Thoracic aorta (tissue), 2 donors: ENCODE measurements around the gene BLTP1. TPM values are rescaled to one million over a fixed set of nuclear protein-coding genes. Genes with fewer than 3 reads are reported as not detected.

Experiments
- ATAC-seq: fragments of 150-250 bp; one replicate; pipeline ENCODE4 v1.8.0; 2017; ENCODE audit warnings: low read depth; ENCODE audit not compliant: insufficient number of reproducible peaks, low FRiP score
- DNase-seq: peaks from one replicate; pipeline ENCODE4 v3.0.0-alpha.2; 2020; ENCODE audit warnings: low spot score
- H3K27ac ChIP-seq, 2 donors: fragments of 200-600 bp; sonication (generic); 1 replicate in 1 of 2; 2 replicates in 1 of 2; pipeline ENCODE4 v1.5.1; 2016; ENCODE audit warnings: mild to moderate bottlenecking in 2 of 2, moderate library complexity in 2 of 2
- H3K27me3 ChIP-seq: fragments of 200-600 bp; sonication (generic); replicated peaks from 2 replicates; pipeline ENCODE4 v1.6.0; 2016; ENCODE audit warnings: mild to moderate bottlenecking; ENCODE audit not compliant: insufficient read depth
- H3K36me3 ChIP-seq: fragments of 200-600 bp; sonication (generic); one replicate; pipeline ENCODE4 v1.5.1; 2016
- H3K4me1 ChIP-seq, 2 donors: fragments of 200-600 bp; sonication (generic); 1 replicate in 1 of 2; 2 replicates in 1 of 2; pipeline versions ENCODE4 v1.5.1 to v1.6.0; 2016; ENCODE audit warnings: low read depth in 2 of 2, mild to moderate bottlenecking in 1 of 2; ENCODE audit not compliant: control insufficient read depth in 1 of 2
- H3K4me3 ChIP-seq: fragments of 200-600 bp; sonication (generic); 2 replicates; pipeline ENCODE4 v1.5.1; 2016; ENCODE audit warnings: mild to moderate bottlenecking
- H3K9me3 ChIP-seq: fragments of 200-600 bp; sonication (generic); 2 replicates; pipeline ENCODE4 v1.5.1; 2016
- CTCF ChIP-seq: fragments of 200-600 bp; sonication (generic); IDR thresholded peaks from one replicate; pipeline ENCODE4 v1.5.1; 2019; ENCODE audit warnings: antibody characterized with exemption
- total RNA-seq, 2 donors: library from RNA; depleted of rRNA; stranded (reverse); fragments of >200 nt; gene quantifications; one replicate each; pipeline versions ENCODE4 v1.1.0 to v1.2.3, GENCODE V29; 2016

Gene BLTP1
- total RNA-seq, 2 donors from 2014 or later, result 105 to 148 TPM

GRCh38 chr4:122150931-122151330 lies 1.2 kb upstream of the BLTP1 start:
- H3K9me3 ChIP-seq, result no peaks in the 10 kb centered on the region
- H3K27ac ChIP-seq, result peak overlapping the region; percentile 85 to 88
- ATAC-seq (no peak), DNase-seq (no peak)
- no peak for TF ChIP-seq CTCF
- peak overlapping the region; percentile 86 for H3K4me3 ChIP-seq
- no peaks in the 10 kb centered on the region for H3K36me3 ChIP-seq
- peaks cover 10 to 26% of the 10 kb centered on the region in 2 donors for H3K4me1 ChIP-seq
- H3K27me3 ChIP-seq, result no peaks in the 10 kb centered on the region

GRCh38 chr4:122152711-122153226 lies 638 bp downstream of the BLTP1 start:
- ATAC-seq (peak; percentile 31), DNase-seq (no peak)
- Histone ChIP-seq H3K4me1 (peaks cover 13 to 33% of the 10 kb centered on the region in 2 donors), H3K36me3 (no peaks in the 10 kb centered on the region), H3K9me3 (no peaks in the 10 kb centered on the region), H3K4me3 (peak overlapping the region; percentile 86), H3K27ac (peak overlapping the region; percentile 85 to 88), H3K27me3 (no peaks in the 10 kb centered on the region)
- TF ChIP-seq CTCF, result no peak

- ATAC-seq, result no peak
- Histone ChIP-seq H3K9me3 (no peaks in the 10 kb centered on the region), H3K4me3 (no peak overlapping the region), H3K27ac (no peak overlapping the region), H3K36me3 (no peaks in the 10 kb centered on the region), H3K27me3 (no peaks in the 10 kb centered on the region), H3K4me1 (peaks cover 10 to 37% of the 10 kb centered on the region in 2 donors)
- DNase-seq, result no peak
- TF ChIP-seq CTCF, result no peak
These were observed 4.7 kb downstream of the BLTP1 start for GRCh38 chr4:122156819-122157218.

GRCh38 chr4:122163301-122163700 lies 11.2 kb downstream of the BLTP1 start:
- no peak overlapping the region for H3K4me3 ChIP-seq
- H3K27me3 ChIP-seq, result no peaks in the 10 kb centered on the region
- no peaks in the 10 kb centered on the region for H3K9me3 ChIP-seq
- peaks cover 18 to 20% of the 10 kb centered on the region in 2 donors for H3K4me1 ChIP-seq
- TF ChIP-seq CTCF, result no peak
- no peak overlapping the region for H3K27ac ChIP-seq
- no peak for ATAC-seq
- H3K36me3 ChIP-seq, result no peaks in the 10 kb centered on the region
- DNase-seq, result no peak

- no peak overlapping the region for H3K4me3 ChIP-seq
- peaks cover 18 to 20% of the 10 kb centered on the region in 2 donors for H3K4me1 ChIP-seq
- H3K36me3 ChIP-seq, result no peaks in the 10 kb centered on the region
- no peaks in the 10 kb centered on the region for H3K9me3 ChIP-seq
- H3K27me3 ChIP-seq, result no peaks in the 10 kb centered on the region
- H3K27ac ChIP-seq, result no peak overlapping the region
- DNase-seq (no peak), ATAC-seq (no peak)
- no peak for TF ChIP-seq CTCF
These were observed 11.6 kb downstream of the BLTP1 start for GRCh38 chr4:122163767-122164166.
